Fibroblast of mammary gland (primary cell): ENCODE results near the gene GALNT10.

Experiments
- DNase-seq: peaks from one replicate; pipeline ENCODE4 v3.0.0-alpha.2; 2010; ENCODE audit warnings: low read depth
- H3K4me3 ChIP-seq: 2 replicates; pipeline ENCODE4 v1.5.1; 2011; ENCODE audit warnings: low read depth, mild to moderate bottlenecking, low read length, moderate library complexity; ENCODE audit not compliant: control insufficient read depth
- CTCF ChIP-seq: conservative IDR thresholded peaks from 2 replicates; pipeline ENCODE4 v1.5.1; 2011; ENCODE audit warnings: low read depth, low read length, inconsistent platforms; ENCODE audit not compliant: control insufficient read depth, insufficient read depth

GALNT10 gene

GRCh38 chr5:154329519-154330040, 139.0 kb downstream of the GALNT10 start:
- no peak for TF ChIP-seq CTCF
- DNase-seq: no peak
- no peak overlapping the region for H3K4me3 ChIP-seq

- no peak overlapping the region for H3K4me3 ChIP-seq
- DNase-seq: no peak
- TF ChIP-seq CTCF: no peak
Observed at GRCh38 chr5:154330097-154330667, 139.6 kb downstream of the GALNT10 start.

GRCh38 chr5:154331232-154331631, 140.7 kb downstream of the GALNT10 start:
- no peak for TF ChIP-seq CTCF
- no peak for DNase-seq
- no peak overlapping the region for H3K4me3 ChIP-seq

DNA sequence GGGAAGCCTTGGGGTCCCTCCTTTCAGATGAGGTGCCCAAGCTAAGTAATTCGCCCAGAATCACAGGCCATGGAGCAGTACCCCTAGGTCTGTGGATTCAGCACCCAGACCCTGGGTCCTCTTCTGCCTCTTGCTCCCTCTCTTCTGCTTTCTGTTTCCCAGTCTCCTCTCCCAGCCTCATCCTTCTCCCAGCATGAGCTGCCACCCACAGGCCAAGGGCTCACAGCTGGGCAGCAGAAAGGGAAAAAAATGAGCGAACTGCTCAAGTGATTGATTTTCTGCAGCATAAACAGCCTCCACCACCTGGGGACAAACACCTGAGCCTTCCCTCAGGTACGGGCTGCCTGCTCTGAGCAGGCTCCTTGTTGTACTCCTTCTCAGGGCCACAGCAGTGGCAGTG, 141.4 kb downstream of the GALNT10 start:
- DNase-seq: no peak
- no peak overlapping the region for H3K4me3 ChIP-seq
- no peak for TF ChIP-seq CTCF

GRCh38 chr5:154332451-154332850, 141.9 kb downstream of the GALNT10 start:
- no peak overlapping the region for H3K4me3 ChIP-seq
- DNase-seq: no peak
- TF ChIP-seq CTCF: no peak

- no peak for TF ChIP-seq CTCF
- DNase-seq: no peak
- no peak overlapping the region for H3K4me3 ChIP-seq
Observed at GRCh38 chr5:154333016-154333415, 142.5 kb downstream of the GALNT10 start.

DNA sequence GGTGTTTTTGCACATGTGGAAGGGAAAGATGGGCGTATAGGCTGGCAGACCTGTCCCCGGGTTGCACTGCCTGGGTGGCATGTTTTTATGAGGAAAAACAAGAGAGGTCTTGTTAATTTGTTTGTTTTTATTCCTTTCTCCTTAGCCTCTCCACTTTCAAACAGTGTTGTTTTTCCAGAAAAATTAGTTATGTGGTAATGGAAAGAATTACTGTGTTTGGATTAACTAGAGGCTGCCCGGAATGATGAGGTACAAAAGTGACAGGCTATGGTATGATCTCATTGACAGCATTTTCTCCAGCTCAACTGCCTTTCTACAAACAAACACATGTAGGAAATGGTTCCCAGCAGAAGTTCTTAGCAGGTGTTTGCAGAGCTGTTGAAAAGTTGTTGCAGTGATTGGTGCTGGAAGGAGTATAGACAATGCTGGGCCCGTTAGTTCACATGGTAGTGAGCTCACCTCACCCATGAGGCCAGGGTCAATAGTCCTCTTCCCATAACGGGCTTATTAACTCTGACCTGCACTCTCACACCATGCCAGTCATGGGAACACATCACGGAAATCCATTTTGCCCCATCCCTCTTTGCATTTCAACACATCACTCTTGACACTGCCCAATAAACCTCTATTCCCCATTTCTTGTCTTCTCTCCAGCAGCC, 144.0 kb downstream of the GALNT10 start:
- H3K4me3 ChIP-seq: no peak overlapping the region
- TF ChIP-seq CTCF: no peak
- DNase-seq: peak; percentile 12
